ENCODE results near the gene GPR132.

DNA sequence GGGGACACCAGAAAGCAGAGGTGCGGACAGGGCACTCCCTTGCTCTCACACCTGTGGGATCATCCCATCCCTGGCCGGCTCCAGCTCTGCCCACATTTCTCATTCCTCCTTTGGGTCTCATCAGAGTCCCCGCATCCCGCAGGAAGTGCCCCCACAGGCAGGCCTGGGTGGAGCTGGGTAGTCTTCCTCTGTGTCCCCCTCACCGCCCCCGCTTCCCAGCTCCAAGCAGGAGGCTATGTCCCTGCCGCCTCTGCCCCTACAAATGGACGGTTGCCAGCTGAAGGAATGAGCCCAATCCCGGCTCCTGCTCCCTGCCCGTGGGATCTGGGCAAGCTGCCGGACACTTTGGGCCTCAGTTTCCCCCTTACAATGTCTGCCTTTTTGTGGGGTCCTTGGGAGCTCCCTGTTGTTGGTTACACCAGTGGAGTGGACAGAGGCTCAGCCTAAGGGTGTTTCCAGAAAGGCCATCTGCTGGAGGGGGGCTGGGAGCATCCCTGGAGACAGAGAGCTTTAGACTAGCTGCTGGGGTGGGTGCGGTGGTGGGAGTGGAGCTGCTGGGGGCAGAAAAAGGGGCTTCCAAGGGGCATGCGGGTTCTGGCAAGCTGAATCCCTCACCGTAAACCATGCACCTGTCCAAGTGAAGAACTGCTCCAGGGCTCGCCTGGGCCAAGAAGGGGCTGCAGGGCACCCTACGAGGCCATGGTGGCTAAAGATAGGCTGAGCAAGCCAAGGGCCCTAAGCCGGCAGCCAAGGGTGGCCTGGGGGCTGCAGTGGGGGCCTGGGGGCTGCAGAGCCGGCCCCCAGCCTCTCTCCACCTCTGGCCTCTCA lies 7.9 kb upstream of the GPR132 start:
- TF ChIP-seq, protein P1, sequence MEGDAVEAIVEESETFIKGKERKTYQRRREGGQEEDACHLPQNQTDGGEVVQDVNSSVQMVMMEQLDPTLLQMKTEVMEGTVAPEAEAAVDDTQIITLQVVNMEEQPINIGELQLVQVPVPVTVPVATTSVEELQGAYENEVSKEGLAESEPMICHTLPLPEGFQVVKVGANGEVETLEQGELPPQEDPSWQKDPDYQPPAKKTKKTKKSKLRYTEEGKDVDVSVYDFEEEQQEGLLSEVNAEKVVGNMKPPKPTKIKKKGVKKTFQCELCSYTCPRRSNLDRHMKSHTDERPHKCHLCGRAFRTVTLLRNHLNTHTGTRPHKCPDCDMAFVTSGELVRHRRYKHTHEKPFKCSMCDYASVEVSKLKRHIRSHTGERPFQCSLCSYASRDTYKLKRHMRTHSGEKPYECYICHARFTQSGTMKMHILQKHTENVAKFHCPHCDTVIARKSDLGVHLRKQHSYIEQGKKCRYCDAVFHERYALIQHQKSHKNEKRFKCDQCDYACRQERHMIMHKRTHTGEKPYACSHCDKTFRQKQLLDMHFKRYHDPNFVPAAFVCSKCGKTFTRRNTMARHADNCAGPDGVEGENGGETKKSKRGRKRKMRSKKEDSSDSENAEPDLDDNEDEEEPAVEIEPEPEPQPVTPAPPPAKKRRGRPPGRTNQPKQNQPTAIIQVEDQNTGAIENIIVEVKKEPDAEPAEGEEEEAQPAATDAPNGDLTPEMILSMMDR (IDR thresholded peaks at IDR 0.05; ENCODE audit: poor library complexity, severe bottlenecking): no peak
- no peak for TF ChIP-seq POLR2AphosphoS5 (IDR thresholded peaks at IDR 0.05)
- TF ChIP-seq RAD21 (conservative IDR thresholded peaks at IDR 0.05): no peak
- no peak for TF ChIP-seq TAF1 (IDR thresholded peaks at IDR 0.05; ENCODE audit: low read depth)
- TF ChIP-seq EZH2 (IDR thresholded peaks at IDR 0.05; ENCODE audit: borderline replicate concordance, insufficient read depth, low read length, poor library complexity, severe bottlenecking): no peak
- TF ChIP-seq REST (IDR thresholded peaks at IDR 0.05; ENCODE audit: borderline replicate concordance): no peak
- no peak for TF ChIP-seq SMC3 (conservative IDR thresholded peaks at IDR 0.05; ENCODE audit: poor library complexity)
- no peak for TF ChIP-seq EP300 (conservative IDR thresholded peaks at IDR 0.05; ENCODE audit: poor library complexity, severe bottlenecking)
